NCI-H345 treated with DMSO at 0.1 percent for 48 hours (cell line): ENCODE measurements around the gene OSBP2.
"Not testable (repeated sequence)": the region's sequence is repeated elsewhere in the genome, so short reads cannot be mapped to it uniquely, and the experiment has no call there.

Source experiments
- DNase-seq: peaks from one replicate; lab custom pipeline; 2025; ENCODE audit not compliant: unreplicated experiment; lab: John Stamatoyannopoulos, UW

The OSBP2 gene

DNA sequence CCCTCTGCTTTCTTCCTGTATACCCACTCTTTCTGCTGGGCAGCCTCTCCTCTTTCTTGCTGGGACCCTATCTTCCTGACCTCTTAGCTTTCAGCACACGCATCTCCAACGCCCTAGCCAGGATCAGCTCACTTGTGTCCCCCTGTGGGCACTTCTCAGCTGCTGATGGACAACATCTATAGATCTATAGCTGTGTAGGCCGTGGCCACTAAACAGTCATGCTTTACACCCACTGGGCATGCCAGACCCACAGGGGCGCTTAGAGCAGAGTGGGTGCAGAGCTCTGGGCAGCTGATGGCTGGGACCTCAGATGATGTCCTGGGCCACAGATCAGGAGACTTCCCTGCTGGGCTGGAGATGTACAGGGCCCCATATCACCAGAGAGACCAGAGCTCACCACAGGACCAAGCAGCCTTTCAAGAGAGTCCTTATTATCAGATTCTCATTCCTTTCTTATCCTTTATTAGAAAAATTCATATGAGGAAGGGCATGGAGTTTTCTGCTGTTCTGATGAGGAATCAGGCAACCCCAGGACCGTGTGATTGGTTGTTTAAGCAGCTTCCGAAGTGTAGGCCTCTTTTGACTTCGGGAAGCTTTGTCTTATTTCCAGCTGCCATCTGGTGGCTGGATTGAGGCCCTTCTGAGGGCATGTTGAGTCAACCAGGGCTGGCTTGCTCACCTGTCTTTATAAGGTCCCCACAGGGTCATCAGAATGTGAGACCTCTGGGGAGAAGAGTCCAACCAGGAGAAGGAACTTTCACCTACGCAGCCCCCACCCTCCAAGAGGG is 60.5 kb downstream of the OSBP2 start:
- peak; percentile 2 for DNase-seq

DNA sequence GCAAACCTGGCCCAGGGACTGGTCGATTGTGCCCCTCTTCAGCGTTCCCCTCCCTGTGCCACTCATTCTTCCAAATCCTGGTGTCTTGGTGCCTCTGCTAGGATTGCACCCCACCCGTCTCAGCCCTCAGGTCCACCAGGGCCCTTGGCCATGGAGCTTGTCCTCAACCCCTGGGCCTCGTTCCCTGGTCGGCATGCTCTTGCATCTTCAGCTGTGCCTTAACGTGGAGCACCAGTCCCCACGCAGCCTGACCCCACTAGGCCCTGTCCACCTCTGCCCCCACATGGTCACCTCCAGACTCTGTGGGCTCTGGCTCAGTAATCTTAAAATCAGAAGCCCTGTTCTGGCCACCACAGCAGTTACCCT is 61.1 kb downstream of the OSBP2 start:
- DNase-seq: no peak

DNA sequence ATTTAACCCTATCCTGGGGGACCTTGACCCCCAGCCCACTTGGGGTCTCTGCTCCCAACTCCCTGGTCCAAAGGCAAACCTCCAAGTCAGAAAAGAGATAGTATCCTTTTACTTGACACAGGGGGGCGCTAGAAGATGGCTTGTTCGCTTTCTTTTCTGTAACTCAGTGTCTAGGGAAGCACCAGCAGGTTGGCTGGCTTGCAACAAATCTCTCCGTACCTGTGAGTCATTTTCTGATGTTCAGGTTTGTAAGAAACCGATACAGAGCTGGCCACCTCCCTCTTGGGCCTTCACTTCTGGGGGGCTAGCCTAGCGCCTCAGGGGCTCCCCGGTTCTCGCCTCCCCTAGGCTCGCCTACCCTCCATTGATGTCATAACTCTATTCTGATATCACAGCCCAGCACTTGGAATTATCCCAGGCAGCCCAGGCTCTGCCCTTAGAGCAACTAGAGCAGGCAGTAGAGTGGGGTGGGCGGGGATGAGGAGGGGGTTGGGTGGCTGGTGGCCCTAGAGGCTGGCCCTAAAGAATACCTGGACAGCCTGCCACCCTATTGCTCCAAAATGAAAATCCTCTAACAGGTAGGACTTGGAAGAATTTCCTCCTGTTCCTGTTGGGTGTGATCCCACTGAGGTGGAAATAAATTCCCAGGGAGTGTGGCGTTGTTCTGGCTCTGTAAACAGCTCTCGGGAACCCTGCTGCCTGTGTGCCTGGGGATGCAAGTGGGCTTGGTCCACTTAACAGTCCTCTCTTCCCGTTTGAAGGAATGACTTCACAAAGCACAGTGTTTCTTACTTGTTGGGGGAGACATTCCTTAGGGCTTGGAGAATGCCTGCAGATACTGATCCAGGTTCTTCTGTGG is 69.4 kb downstream of the OSBP2 start:
- peak; percentile 12 for DNase-seq

DNA sequence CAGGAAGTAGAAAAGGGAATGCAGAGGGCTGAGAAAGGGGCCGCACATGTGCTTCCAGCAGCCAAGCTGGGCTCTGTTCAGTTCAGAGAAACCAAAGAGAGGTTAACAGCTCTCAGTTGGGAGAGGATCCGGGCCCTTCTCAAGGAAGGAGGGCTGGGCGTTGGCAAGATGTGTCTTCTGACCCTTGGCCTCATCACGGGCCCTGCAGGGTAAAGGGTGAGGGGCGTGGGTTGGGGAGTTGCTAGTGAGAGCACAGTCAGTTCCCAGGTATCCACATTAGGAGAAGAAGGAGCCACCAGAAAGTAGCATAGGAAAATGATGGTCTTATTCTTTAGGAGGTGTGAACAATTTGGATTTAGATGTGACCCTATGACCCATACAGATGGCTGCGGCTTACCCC is 73.0 kb downstream of the OSBP2 start:
- no peak for DNase-seq

DNA sequence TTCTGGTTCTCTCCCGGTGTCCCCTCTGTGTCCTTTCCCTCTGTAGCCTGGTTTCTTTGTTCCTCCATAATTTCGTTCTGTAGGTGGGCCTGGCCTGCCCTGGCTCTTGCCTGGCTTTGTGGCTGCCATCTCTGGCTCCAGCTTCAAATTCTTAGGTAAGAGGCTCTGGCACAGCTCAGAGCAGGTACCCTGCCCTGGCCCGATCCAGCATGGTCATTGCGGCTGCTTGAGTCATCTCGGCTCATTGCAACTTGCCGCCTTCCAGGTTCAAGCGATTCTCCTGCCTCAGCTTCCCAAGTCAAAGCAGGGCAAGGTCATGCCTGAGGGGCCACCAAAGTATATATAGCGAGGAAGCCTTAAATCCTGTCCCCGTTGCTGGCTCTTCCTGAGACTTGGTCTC is 76.0 kb downstream of the OSBP2 start:
- no peak for DNase-seq

DNA sequence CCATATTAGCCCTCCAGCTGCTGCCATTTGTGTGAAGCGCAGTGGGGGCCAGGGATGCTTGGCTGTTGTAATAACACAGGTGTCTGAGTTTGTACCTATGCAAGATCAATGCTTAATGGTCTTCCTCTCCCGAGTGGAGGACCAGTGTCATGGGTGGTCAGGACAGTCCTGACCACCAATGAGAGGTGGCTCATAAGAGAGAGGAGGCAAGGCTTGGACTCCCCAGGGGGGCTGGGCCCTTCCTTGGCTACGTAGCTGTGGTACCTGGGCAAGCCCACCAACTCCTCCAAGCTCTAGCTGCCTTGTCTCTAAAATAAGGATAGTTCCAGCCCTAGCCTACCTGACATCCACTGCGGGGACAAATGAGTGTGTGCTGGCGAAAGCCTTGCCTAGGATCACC is 79.2 kb downstream of the OSBP2 start:
- DNase-seq: no peak

DNA sequence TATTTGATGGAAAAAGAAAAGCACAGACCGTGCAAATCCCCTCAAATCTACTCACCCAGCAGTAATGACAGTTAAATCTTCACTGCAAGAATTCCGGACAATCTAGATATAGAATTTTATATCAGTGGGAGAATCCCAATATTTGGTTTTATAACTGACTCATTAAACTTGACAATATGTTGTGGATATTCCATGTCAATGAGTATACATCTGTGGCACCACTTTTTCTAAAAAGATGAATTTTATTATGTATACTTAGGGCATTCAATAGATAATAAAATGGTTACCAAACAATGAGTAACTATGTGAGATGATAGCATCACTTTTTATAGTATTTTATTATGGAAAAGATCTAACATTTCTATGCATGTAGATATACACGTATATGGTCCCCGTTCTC is 79.9 kb downstream of the OSBP2 start:
- no peak for DNase-seq

DNA sequence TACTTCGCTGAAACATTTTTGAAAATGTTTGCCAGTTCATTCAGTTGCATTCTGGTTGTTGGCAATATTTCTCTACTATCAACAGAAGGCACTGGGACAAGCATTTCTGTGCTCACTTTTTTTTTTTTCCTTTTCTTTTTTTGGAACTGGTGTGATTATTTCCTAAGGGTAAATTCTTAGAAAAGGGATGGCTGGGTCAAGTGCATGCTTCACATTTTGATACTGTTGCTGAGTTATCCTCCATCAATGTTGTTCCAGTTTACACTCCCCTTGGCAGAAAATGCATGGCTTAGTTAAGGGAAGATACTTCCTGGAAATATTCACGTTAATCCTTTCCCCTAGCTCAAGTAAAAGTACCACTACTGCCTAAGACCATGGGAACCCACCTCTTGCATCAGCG is 81.8 kb downstream of the OSBP2 start:
- no peak for DNase-seq

DNA sequence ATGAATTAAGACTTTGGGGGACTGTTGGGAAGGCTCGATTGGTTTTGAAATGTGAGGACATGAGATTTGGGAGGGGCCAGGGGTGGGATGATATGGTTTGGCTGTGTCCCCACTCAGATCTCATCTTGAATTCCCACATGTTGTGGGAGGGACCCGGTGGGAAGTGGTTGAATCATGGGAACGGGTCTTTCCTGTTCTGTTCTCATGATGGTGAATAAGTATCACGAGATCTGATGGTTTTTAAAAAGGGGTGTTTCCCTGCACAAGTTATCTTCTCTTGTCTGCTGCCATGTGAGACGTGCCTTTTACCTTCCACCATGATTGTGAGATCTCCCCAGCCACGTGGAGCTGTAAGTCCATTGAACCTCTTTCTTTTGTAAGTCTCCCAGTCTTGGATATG is 82.5 kb downstream of the OSBP2 start:
- not testable (repeated sequence) for DNase-seq

DNA sequence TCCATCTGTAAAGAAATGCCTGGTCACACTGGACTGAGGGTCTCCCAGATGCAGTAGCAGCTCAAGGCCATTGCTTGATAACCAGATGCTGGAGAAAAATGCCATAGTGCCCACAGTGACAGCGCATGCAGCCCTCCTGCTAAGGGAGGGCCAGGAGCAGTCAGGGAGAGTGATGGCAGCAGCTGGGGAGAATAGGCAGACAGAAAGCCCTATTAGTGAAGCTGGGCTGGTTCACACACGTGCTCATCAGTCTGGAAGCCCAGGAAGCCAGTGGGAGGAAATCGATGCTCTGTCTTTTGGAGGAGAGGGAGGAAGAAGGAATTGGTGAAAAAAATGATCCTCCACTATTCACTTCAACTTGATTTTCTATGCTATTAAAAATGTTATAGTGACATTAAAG is 82.9 kb downstream of the OSBP2 start:
- DNase-seq: no peak

DNA sequence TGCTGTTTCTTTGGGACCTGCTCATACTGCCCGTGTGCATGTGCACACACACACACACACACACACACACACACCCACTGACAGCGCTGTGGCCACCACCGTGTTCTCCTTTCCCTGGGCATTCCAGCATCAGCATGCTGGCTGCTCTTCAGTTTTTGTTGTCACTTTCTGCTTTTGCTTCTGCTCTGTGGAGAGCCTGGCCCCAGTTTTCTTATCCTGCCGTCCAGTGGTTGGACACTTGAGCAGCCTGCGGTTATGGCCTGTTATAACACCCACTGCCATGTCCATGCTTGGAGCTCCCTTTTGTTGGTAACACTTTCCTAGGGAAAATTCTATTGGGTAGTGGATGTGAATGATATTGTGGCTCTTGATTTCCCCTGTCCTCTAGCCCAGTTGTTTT is 83.6 kb downstream of the OSBP2 start:
- DNase-seq: no peak

DNA sequence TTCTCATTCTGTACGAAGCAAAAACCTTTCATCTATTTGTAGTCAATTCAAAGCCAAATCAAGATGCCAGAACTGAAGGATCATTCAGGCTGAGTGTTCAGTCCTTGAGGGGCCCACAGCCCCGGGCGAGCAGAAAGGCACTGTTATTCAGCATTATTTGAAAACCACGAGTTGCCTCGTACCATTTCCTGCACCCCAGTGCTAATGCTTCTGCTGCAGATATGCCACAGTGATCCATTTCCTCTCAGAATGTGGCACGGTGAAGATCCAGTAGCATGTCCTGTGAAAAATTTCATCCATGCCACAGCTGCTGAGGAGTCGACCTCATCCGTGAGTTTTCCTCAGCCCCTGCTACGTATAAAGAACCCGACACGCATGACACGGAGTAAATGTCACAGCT is 85.4 kb downstream of the OSBP2 start:
- no peak for DNase-seq

DNA sequence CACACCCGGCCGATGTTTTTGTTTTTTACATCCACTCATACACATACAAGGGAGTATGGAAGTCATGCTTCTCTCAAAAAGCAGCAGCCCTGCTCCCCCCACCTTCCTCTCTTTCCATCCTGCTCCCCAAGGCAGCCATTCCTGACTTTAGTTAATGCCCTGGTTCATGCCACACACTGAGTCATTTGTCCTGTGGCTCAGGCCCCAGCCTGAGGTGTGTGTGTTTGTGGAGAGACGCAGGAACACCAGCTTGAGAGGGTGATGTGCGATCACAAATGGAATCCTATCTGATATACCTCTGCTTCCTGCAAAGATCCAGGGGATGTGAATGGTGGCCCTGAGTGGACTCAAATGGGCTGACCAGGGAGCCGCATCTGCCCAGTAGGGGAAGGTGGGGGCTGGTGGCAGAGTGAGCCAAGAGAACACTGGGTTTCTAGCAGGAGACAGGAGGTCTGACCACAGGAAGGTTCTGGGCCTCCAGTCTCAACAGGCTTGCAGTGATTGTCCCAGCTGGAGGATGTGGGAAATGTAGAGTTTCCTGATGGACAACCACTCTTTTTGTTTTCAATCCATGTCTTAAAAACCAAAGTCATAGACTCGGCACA is 86.7 kb downstream of the OSBP2 start:
- DNase-seq: no peak

DNA sequence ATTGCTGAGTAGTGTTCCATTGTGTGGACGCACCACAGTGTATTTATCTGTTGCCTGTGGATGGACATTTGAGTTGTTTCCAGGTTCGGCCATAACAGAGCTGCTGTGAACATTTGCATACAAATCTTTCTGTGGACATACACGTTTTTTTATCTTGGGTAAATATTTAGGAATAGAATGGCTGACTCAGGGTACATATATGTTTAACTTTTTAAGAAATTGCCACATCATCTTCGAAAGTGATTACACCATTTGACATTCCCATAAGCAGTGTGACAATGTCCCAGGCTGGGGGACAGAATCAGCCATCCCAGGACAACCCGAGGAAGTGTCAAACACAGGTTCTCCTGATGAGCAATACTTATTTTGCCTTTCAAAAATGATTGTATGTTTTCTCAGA is 87.9 kb downstream of the OSBP2 start:
- no peak for DNase-seq

DNA sequence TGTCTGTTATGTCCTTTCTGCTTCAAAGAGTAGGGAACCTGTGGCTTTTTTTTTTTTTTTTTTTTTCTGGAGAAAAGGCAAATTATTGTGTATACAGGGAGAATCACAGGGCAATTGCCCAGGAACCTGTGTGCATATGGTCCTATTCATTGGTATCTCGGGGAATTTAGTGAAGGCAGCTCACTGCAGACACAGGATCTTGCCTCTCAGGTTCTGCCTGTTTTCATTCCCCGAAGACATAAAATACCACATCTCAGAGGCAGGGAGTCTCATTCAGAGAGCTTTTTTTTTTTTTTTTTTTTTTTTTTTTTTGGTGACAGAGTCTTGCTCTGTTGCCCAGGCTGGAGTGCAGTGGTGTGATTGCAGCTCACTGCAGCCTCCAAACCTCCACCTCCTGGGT is 88.3 kb downstream of the OSBP2 start:
- no peak for DNase-seq

DNA sequence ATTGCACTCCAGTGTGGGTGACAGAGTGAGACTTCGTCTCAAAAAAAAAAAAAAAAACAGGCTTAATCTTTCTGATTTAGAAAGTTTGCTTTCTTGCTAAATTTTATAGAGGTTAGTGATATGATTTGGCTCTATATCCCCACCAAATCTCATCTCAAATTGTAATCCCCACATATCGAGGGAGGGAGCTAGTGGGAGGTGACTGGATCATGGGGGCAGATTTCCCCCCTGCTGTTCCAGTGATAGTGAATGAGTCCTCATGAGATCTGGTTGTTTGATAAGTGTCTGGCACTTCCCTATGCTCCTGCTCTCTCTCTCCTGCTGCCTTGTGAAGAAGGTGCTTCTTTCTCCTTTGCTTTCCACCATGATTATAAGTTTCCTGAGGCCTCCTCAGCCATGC is 90.9 kb downstream of the OSBP2 start:
- no peak for DNase-seq

DNA sequence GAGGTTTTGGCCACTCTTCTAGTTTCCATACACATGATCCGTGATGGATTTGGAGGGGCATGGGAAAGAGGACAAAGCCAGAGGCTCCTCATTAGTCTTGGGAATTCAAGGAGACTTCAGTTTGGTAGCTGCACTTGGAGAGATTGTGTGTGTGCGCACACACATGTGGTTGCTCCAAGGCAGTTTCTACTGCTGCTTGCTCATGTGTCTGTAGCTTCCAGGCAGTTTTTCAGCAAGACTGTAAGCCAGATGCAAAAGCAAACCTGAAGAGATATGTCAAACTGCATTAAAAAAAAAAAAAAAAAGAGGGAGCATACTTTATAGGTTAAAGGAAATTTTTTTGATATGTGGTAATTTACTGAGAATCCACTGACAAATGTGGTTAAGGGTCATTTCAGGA is 95.7 kb downstream of the OSBP2 start:
- DNase-seq: no peak

DNA sequence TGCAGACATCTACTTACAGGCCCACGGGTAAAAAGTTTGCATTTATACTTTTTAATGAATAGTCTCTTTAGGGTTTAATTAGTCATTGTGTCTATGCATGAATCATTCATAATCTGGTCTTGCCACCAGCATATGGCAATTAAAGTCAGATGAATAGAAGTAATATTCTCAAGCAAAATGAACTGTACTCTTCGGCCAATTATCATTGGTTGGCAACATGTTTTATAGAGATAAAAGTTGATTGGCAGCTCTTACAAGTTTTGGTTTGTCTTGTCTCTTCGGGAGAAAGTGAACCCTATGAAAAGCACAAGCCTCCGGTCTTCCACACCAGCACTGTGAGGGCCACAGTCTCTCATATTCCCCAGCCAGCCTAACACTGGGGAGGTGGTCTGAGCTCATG is 97.8 kb downstream of the OSBP2 start:
- no peak for DNase-seq

DNA sequence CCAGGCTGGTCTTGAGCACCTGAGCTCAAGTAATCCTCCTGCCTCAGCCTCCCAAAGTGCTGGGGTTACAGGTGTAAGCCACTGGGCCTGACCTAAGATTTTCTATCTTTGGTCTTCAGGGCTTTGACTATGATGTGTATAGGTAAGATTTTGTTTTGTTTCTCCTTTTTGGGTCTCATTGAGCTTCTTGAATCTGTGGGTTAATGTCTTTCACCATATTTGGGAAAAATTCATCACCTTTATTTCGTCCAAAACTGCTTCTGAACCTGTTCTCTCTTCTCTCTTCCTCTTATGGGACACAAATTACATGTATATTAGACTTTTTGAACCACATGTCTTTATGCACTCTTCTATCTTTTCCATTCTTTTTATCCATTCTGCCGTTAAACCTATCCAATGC is 100.4 kb downstream of the OSBP2 start:
- no peak for DNase-seq

DNA sequence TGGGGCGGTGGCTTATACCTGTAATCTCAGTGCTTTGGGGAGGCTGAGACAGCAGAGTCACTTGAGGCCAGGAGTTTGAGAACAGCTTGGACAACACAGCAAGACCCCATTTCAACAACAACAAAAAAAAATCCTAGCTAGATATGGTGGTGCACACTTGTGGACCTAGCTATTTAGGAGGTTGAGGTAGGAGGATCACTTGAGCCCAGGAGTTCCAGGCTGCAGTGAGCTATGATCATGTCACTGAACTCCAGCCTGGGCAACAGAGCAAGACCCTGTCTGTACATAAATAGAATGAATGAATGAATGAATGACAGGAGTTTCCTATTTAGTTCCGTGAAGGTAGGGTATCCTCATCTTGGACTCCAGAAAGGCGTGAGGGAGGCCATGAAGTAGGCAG is 107.0 kb downstream of the OSBP2 start:
- DNase-seq: no peak

DNA sequence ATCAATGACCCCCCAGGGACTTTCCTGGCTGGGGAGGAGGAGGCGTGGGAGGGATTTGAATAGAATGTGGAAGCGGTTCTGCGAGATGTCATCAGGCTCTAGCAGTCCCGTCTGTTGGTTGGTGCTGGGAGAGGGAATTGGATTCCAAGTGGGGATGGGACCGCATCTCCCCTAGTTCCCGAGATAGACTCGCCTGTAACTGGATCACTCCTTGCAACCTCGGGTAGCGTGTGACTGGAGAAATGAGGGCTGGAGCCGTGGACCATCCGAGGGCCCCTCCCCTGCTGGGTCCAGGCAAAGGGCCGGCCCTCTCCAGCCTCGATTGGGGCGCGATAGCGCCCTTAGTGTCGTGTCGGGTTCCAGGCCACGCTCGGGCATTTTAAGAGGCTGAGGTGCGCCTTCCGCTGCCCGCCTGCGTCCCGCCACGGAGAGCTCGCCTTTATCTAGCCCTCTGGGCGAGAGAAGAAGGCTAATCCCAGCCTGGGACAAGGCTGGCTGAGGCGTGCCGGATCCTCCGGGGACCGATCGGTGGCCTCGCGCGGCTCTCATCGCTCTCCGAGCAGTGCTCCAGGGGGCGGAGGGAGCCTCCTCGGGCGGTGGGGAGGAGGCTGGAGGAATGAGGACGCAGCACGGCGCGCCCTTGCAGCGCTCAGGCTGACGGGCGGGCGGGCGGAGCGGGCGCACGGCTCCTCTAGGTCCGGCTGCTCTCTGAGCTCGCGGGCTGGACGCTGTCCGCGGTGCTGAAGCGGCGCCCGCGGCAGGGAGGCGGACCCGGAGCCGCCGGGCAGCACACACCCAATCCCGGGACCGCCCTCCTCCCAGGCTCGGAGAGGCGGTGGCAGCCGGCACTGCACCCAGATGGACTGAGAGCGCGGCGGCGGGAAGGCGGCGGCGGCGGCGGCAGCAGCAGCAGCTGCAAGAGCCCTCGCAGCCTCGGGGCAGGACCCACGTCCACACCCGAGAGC is 107.8 kb downstream of the OSBP2 start:
- peak; percentile 30 for DNase-seq
